Heart right ventricle (tissue), 16 donors: ENCODE results near the gene FBXO8. TPM values are rescaled to one million over a fixed set of nuclear protein-coding genes. Genes with fewer than 3 reads are reported as not detected.

Experiments
- ATAC-seq, 8 donors: fragments of 200-7000 bp; cut with Tn5 transposase; one replicate each; pipeline ENCODE4 v1.9.1; 2020; ENCODE audit warnings: mild to moderate bottlenecking in 8 of 8, moderate library complexity in 8 of 8, moderate number of reproducible peaks in 1 of 8
- DNase-seq, 2 donors: peaks; one replicate each; pipeline ENCODE4 v3.0.0-alpha.2; 2020
- H3K27ac ChIP-seq, 10 donors: fragments of 200-600 bp; sonication (generic) in 2 of 10; one replicate each; pipeline versions ENCODE4 v1.5.0 to v1.8.0; 2020 to 2022; ENCODE audit warnings: mild to moderate bottlenecking in 3 of 10
- H3K27me3 ChIP-seq, 7 donors: fragments of 200-600 bp; one replicate each; pipeline ENCODE4 v1.8.0; 2021 to 2022; ENCODE audit warnings: mild to moderate bottlenecking in 2 of 7
- H3K36me3 ChIP-seq, 9 donors: fragments of 200-600 bp; sonication (generic) in 1 of 9; one replicate each; pipeline versions ENCODE4 v1.5.0 to v1.8.0; 2020 to 2022; ENCODE audit warnings: mild to moderate bottlenecking in 2 of 9
- H3K4me1 ChIP-seq, 9 donors: fragments of 200-600 bp; sonication (generic) in 1 of 9; one replicate each; pipeline versions ENCODE4 v1.5.0 to v1.8.0; 2020 to 2022; ENCODE audit warnings: mild to moderate bottlenecking in 4 of 9
- H3K4me3 ChIP-seq, 10 donors: fragments of 200-600 bp; sonication (generic) in 2 of 10; one replicate each; pipeline versions ENCODE4 v1.5.0 to v1.8.0; 2020 to 2022; ENCODE audit warnings: mild to moderate bottlenecking in 7 of 10, moderate library complexity in 2 of 10
- H3K9me3 ChIP-seq, 11 donors: fragments of 200-600 bp in 10 of 11; sonication (generic) in 2 of 11; one replicate each; pipeline versions ENCODE4 v1.5.0 to v1.8.0; 2013 to 2022; ENCODE audit warnings: mild to moderate bottlenecking in 2 of 11, control low read depth in 1 of 11, moderate library complexity in 1 of 11
- CTCF ChIP-seq, 9 donors: fragments of 200-600 bp; sonication (generic) in 2 of 9; IDR thresholded peaks; one replicate each; pipeline versions ENCODE4 v1.5.0 to v1.8.0; 2021 to 2022; ENCODE audit warnings: antibody characterized with exemption in 9 of 9, mild to moderate bottlenecking in 5 of 9, moderate library complexity in 1 of 9
- WGBS, 2 donors: extraction: QIAGEN DNeasy Blood & Tissue Kit; methylation state at CpG; one replicate each; pipeline ENCODE4 v1.1.7; 2013; ENCODE audit warnings: inconsistent platforms in 1 of 2; 5-methylcytosine and 5-hydroxymethylcytosine counted together
- intact Hi-C, 10 donors: fragments of 100-400 bp; cut with DNase I; formaldehyde crosslinking; loops; one replicate each; pipeline versions ENCODE4 v1.11.1 to v1.14.2; 2022
- polyA plus RNA-seq, 2 donors: library from polyadenylated mRNA; stranded (reverse); fragments of 200-250 nt; gene quantifications; one replicate each; pipeline ENCODE4 v1.2.3, GENCODE V29; 2013
- total RNA-seq, 10 donors: library from RNA; stranded (reverse); fragmentation: NEBNext Ultra II Directional in 3 of 10; extraction: Animal tissue kit (Norgen Biotek cat#: 25700) in 3 of 10; gene quantifications; one replicate each; pipeline versions ENCODE4 v1.2.1 to v1.2.4, GENCODE V29; 2021 to 2023
- donor health status: Arrhythmogenic right ventricular cardiomyopathy.
- donor health status: ischemic (EF 13 %, LVEDD 7.1; RV severe dilation, severe dysfunction).
- donor health status: healthy with polysubstance abuse.
- donor health status: DM: no; HTN: yes; CAD: no.
- donor health status: DM: no; HTN: no; CAD: no.
- donor health status: ischemic (EF 25% LVEDD 6.9; RV normal size, moderate dysfunction).
- donor health status: ischemic (EF 25% LVEDD 5.7; RV mildly dilated, moderate dysfunction).
- donor health status: healthy.
- donor health status: DM: yes; HTN: yes; CAD: no.
- donor health status: Ischemic cardiomyopathy.
- donor health status: ischemic (EF 35%, LVEDD 5.7; RV mildly dilated, moderate dysfunction).
- donor health status: nonischemic (EF 11% LVEDD 7.7; RV severe dilation, severe dysfunction).
- donor health status: DM: yes; HTN: yes; CAD: no.
- donor health status: PGD.
- donor health status: ischemic (EF 29% LVEDD 5.4; RV normal size, mild dysfunction).
- donor health status: nonischemic (EF 23%, LVEDD 6.1; RV moderate dilation, normal function).

Gene FBXO8
- total and polyA plus RNA-seq, 12 donors: 18.3 to 40.0 (median 27.4) TPM

- Histone ChIP-seq H3K4me1 (peaks cover 3 to 50% (median 40%) of the 10 kb centered on the region in 9 donors), H3K27ac (no peak overlapping the region), H3K27me3 (no peaks in the 10 kb centered on the region), H3K4me3 (no peak overlapping the region), H3K9me3 (peaks cover 0 to 9% (median 0%) of the 10 kb centered on the region in 11 donors), H3K36me3 (peaks cover 0 to 12% (median 0%) of the 10 kb centered on the region in 9 donors)
- 89 to 91% methylated on average over 3 of the region's 3 CpGs for WGBS, 2 donors
- intact Hi-C loops: no loop called here
- no peak for TF ChIP-seq CTCF (IDR thresholded peaks at IDR 0.05)
- ATAC-seq: no peak
- no peak for DNase-seq
These were observed 3.9 kb downstream of the FBXO8 start for GRCh38 chr4:174279433-174280155.

GRCh38 chr4:174278467-174278866 is 5.0 kb downstream of the FBXO8 start:
- H3K4me1 ChIP-seq: peaks cover 3 to 45% (median 36%) of the 10 kb centered on the region in 9 donors
- intact Hi-C loops: no loop called here
- H3K9me3 ChIP-seq: peaks cover 0 to 9% (median 0%) of the 10 kb centered on the region in 11 donors
- H3K4me3 ChIP-seq: no peak overlapping the region
- peaks cover 0 to 12% (median 0%) of the 10 kb centered on the region in 9 donors for H3K36me3 ChIP-seq
- DNase-seq (no peak), ATAC-seq (no peak)
- H3K27ac ChIP-seq: no peak overlapping the region
- TF ChIP-seq CTCF (IDR thresholded peaks at IDR 0.05): no peak
- no peaks in the 10 kb centered on the region for H3K27me3 ChIP-seq

- DNase-seq: no peak
- peaks cover 3 to 41% (median 33%) of the 10 kb centered on the region in 9 donors for H3K4me1 ChIP-seq
- no peak for ATAC-seq
- intact Hi-C loops: no loop called here
- H3K36me3 ChIP-seq: peaks cover 0 to 12% (median 0%) of the 10 kb centered on the region in 9 donors
- H3K27me3 ChIP-seq: no peaks in the 10 kb centered on the region
- peaks cover 0 to 9% (median 0%) of the 10 kb centered on the region in 11 donors for H3K9me3 ChIP-seq
- no peak for TF ChIP-seq CTCF (IDR thresholded peaks at IDR 0.05)
- 73 to 76% methylated on average over 3 of the region's 3 CpGs for WGBS, 2 donors
- H3K4me3 ChIP-seq: no peak overlapping the region
- H3K27ac ChIP-seq: no peak overlapping the region
These were observed 6.0 kb downstream of the FBXO8 start for GRCh38 chr4:174277433-174277832.

- ATAC-seq (no peak), DNase-seq (no peak)
- Histone ChIP-seq H3K9me3 (peaks cover 0 to 9% (median 0%) of the 10 kb centered on the region in 11 donors), H3K4me1 (peaks cover 0 to 22% (median 13%) of the 10 kb centered on the region in 9 donors), H3K27ac (no peak overlapping the region), H3K27me3 (no peaks in the 10 kb centered on the region), H3K36me3 (peaks cover 0 to 11% (median 0%) of the 10 kb centered on the region in 9 donors), H3K4me3 (no peak overlapping the region)
- no peak for TF ChIP-seq CTCF (IDR thresholded peaks at IDR 0.05)
- intact Hi-C loops: no loop called here
- WGBS, 2 donors: 83 to 87% methylated on average over 3 of the region's 3 CpGs
These were observed 8.4 kb downstream of the FBXO8 start for GRCh38 chr4:174275101-174275500.
